ENCODE results near the gene C1QTNF1. TPM values are rescaled to one million over a fixed set of nuclear protein-coding genes. Genes with fewer than 3 reads are reported as not detected.

Gene C1QTNF1
- total RNA-seq, 1 donor from 2014 or later = 6.8 TPM

- H3K36me3 ChIP-seq (ENCODE audit: control insufficient read depth in 3 of 3, insufficient read depth in 3 of 3, low read length in 3 of 3) = no peaks in the 10 kb centered on the region
- no peak overlapping the region for H3K4me3 ChIP-seq (ENCODE audit: low read length in 3 of 3)
- H3K4me1 ChIP-seq (ENCODE audit: control insufficient read depth in 3 of 3, insufficient read depth in 3 of 3, low read length in 3 of 3) = peaks cover 22 to 36% (median 32%) of the 10 kb centered on the region in 3 donors
- H3K9me3 ChIP-seq (ENCODE audit: control insufficient read depth in 3 of 3, low read length in 3 of 3) = no peaks in the 10 kb centered on the region
- H3K9ac ChIP-seq (ENCODE audit: low read depth in 1 of 3, low read length in 3 of 3) = no peak overlapping the region
- no peak overlapping the region for H3K27ac ChIP-seq (ENCODE audit: low read depth, low read length)
- H3K27me3 ChIP-seq (ENCODE audit: control insufficient read depth in 3 of 3, insufficient read depth in 3 of 3, low read length in 3 of 3) = no peaks in the 10 kb centered on the region
These were observed 18.7 kb upstream of the C1QTNF1 start for GRCh38 chr17:79005063-79005861.

GRCh38 chr17:79006046-79006445 lies 17.9 kb upstream of the C1QTNF1 start:
- Histone ChIP-seq H3K4me3 (ENCODE audit: low read length in 3 of 3) (no peak overlapping the region), H3K9ac (ENCODE audit: low read depth in 1 of 3, low read length in 3 of 3) (peak overlapping the region in 1 of 3 donors; percentile 25), H3K27me3 (ENCODE audit: control insufficient read depth in 3 of 3, insufficient read depth in 3 of 3, low read length in 3 of 3) (no peaks in the 10 kb centered on the region), H3K4me1 (ENCODE audit: control insufficient read depth in 3 of 3, insufficient read depth in 3 of 3, low read length in 3 of 3) (peaks cover 22 to 38% (median 34%) of the 10 kb centered on the region in 3 donors), H3K36me3 (ENCODE audit: control insufficient read depth in 3 of 3, insufficient read depth in 3 of 3, low read length in 3 of 3) (no peaks in the 10 kb centered on the region), H3K27ac (ENCODE audit: low read depth, low read length) (no peak overlapping the region), H3K9me3 (ENCODE audit: control insufficient read depth in 3 of 3, low read length in 3 of 3) (no peaks in the 10 kb centered on the region)

GRCh38 chr17:79006794-79007503 lies 17.0 kb upstream of the C1QTNF1 start:
- Histone ChIP-seq H3K9me3 (ENCODE audit: control insufficient read depth in 3 of 3, low read length in 3 of 3) (no peaks in the 10 kb centered on the region), H3K4me1 (ENCODE audit: control insufficient read depth in 3 of 3, insufficient read depth in 3 of 3, low read length in 3 of 3) (peaks cover 22 to 38% (median 34%) of the 10 kb centered on the region in 3 donors), H3K9ac (ENCODE audit: low read depth in 1 of 3, low read length in 3 of 3) (no peak overlapping the region), H3K27ac (ENCODE audit: low read depth, low read length) (no peak overlapping the region), H3K36me3 (ENCODE audit: control insufficient read depth in 3 of 3, insufficient read depth in 3 of 3, low read length in 3 of 3) (no peaks in the 10 kb centered on the region), H3K27me3 (ENCODE audit: control insufficient read depth in 3 of 3, insufficient read depth in 3 of 3, low read length in 3 of 3) (no peaks in the 10 kb centered on the region), H3K4me3 (ENCODE audit: low read length in 3 of 3) (no peak overlapping the region)

- peak overlapping the region in 2 of 3 donors; percentile 93 to 94 for H3K9ac ChIP-seq (ENCODE audit: low read depth in 1 of 3, low read length in 3 of 3)
- no peaks in the 10 kb centered on the region for H3K27me3 ChIP-seq (ENCODE audit: control insufficient read depth in 3 of 3, insufficient read depth in 3 of 3, low read length in 3 of 3)
- H3K4me3 ChIP-seq (ENCODE audit: low read length in 3 of 3) = peak overlapping the region in 1 of 3 donors; percentile 95
- no peak overlapping the region for H3K27ac ChIP-seq (ENCODE audit: low read depth, low read length)
- H3K4me1 ChIP-seq (ENCODE audit: control insufficient read depth in 3 of 3, insufficient read depth in 3 of 3, low read length in 3 of 3) = peaks cover 22 to 38% (median 33%) of the 10 kb centered on the region in 3 donors
- no peaks in the 10 kb centered on the region for H3K36me3 ChIP-seq (ENCODE audit: control insufficient read depth in 3 of 3, insufficient read depth in 3 of 3, low read length in 3 of 3)
- H3K9me3 ChIP-seq (ENCODE audit: control insufficient read depth in 3 of 3, low read length in 3 of 3) = no peaks in the 10 kb centered on the region
These were observed 16.2 kb upstream of the C1QTNF1 start for GRCh38 chr17:79007504-79008381.

GRCh38 chr17:79008666-79009387 lies 15.1 kb upstream of the C1QTNF1 start:
- H3K9ac ChIP-seq (ENCODE audit: low read depth in 1 of 3, low read length in 3 of 3) = peak overlapping the region; percentile 80 to 94 (median 93)

GRCh38 chr17:79009397-79010303 lies 14.3 kb upstream of the C1QTNF1 start, which contains the start of gene CANT1:
CANT1 (minus strand) TSS chr17:79009764; CDS start chr17:78997622, 12,142 bp downstream.
- Histone ChIP-seq H3K36me3 (ENCODE audit: control insufficient read depth in 3 of 3, insufficient read depth in 3 of 3, low read length in 3 of 3) (no peaks in the 10 kb centered on the region), H3K27me3 (ENCODE audit: control insufficient read depth in 3 of 3, insufficient read depth in 3 of 3, low read length in 3 of 3) (no peaks in the 10 kb centered on the region), H3K27ac (ENCODE audit: low read depth, low read length) (peak within 1 kb of the TSS; percentile 60), H3K9me3 (ENCODE audit: control insufficient read depth in 3 of 3, low read length in 3 of 3) (no peaks in the 10 kb centered on the region), H3K4me3 (ENCODE audit: low read length in 3 of 3) (peak within 1 kb of the TSS; percentile 82 to 95 (median 95)), H3K9ac (ENCODE audit: low read depth in 1 of 3, low read length in 3 of 3) (peak within 1 kb of the TSS; percentile 89 to 94 (median 93)), H3K4me1 (ENCODE audit: control insufficient read depth in 3 of 3, insufficient read depth in 3 of 3, low read length in 3 of 3) (peaks cover 22 to 38% (median 32%) of the 10 kb centered on the region in 3 donors)

More at GRCh38 chr17:79008666-79009387, 15.1 kb upstream of the C1QTNF1 start:
- H3K27me3 ChIP-seq (ENCODE audit: control insufficient read depth in 3 of 3, insufficient read depth in 3 of 3, low read length in 3 of 3) = no peaks in the 10 kb centered on the region
- peak overlapping the region; percentile 82 to 95 (median 95) for H3K4me3 ChIP-seq (ENCODE audit: low read length in 3 of 3)
- no peaks in the 10 kb centered on the region for H3K9me3 ChIP-seq (ENCODE audit: control insufficient read depth in 3 of 3, low read length in 3 of 3)
- peak overlapping the region; percentile 60 for H3K27ac ChIP-seq (ENCODE audit: low read depth, low read length)
- no peaks in the 10 kb centered on the region for H3K36me3 ChIP-seq (ENCODE audit: control insufficient read depth in 3 of 3, insufficient read depth in 3 of 3, low read length in 3 of 3)
- peaks cover 22 to 38% (median 32%) of the 10 kb centered on the region in 3 donors for H3K4me1 ChIP-seq (ENCODE audit: control insufficient read depth in 3 of 3, insufficient read depth in 3 of 3, low read length in 3 of 3)

- no peaks in the 10 kb centered on the region for H3K27me3 ChIP-seq (ENCODE audit: control insufficient read depth in 3 of 3, insufficient read depth in 3 of 3, low read length in 3 of 3)
- peak overlapping the region; percentile 81 to 94 (median 89) for H3K9ac ChIP-seq (ENCODE audit: low read depth in 1 of 3, low read length in 3 of 3)
- H3K4me1 ChIP-seq (ENCODE audit: control insufficient read depth in 3 of 3, insufficient read depth in 3 of 3, low read length in 3 of 3) = peaks cover 22 to 38% (median 30%) of the 10 kb centered on the region in 3 donors
- no peaks in the 10 kb centered on the region for H3K9me3 ChIP-seq (ENCODE audit: control insufficient read depth in 3 of 3, low read length in 3 of 3)
- H3K36me3 ChIP-seq (ENCODE audit: control insufficient read depth in 3 of 3, insufficient read depth in 3 of 3, low read length in 3 of 3) = no peaks in the 10 kb centered on the region
- H3K4me3 ChIP-seq (ENCODE audit: low read length in 3 of 3) = peak overlapping the region; percentile 74 to 95 (median 82)
- H3K27ac ChIP-seq (ENCODE audit: low read depth, low read length) = peak overlapping the region; percentile 60
These were observed 13.7 kb upstream of the C1QTNF1 start for GRCh38 chr17:79010304-79010646.

- Histone ChIP-seq H3K4me3 (ENCODE audit: low read length in 3 of 3) (no peak overlapping the region), H3K4me1 (ENCODE audit: control insufficient read depth in 3 of 3, insufficient read depth in 3 of 3, low read length in 3 of 3) (peaks cover 21 to 26% (median 22%) of the 10 kb centered on the region in 3 donors), H3K27ac (ENCODE audit: low read depth, low read length) (no peak overlapping the region), H3K27me3 (ENCODE audit: control insufficient read depth in 3 of 3, insufficient read depth in 3 of 3, low read length in 3 of 3) (no peaks in the 10 kb centered on the region), H3K9ac (ENCODE audit: low read depth in 1 of 3, low read length in 3 of 3) (no peak overlapping the region), H3K9me3 (ENCODE audit: control insufficient read depth in 3 of 3, low read length in 3 of 3) (no peaks in the 10 kb centered on the region), H3K36me3 (ENCODE audit: control insufficient read depth in 3 of 3, insufficient read depth in 3 of 3, low read length in 3 of 3) (no peaks in the 10 kb centered on the region)
These were observed 12.4 kb upstream of the C1QTNF1 start for GRCh38 chr17:79011451-79012147.
